DMS153 treated with DMSO at 0.1 percent for 48 hours (cell line): ENCODE results near the gene HMOX2.

Experiments
- DNase-seq: peaks from one replicate; lab custom pipeline; 2025; ENCODE audit not compliant: unreplicated experiment; lab: John Stamatoyannopoulos, UW

The HMOX2 gene

DNA sequence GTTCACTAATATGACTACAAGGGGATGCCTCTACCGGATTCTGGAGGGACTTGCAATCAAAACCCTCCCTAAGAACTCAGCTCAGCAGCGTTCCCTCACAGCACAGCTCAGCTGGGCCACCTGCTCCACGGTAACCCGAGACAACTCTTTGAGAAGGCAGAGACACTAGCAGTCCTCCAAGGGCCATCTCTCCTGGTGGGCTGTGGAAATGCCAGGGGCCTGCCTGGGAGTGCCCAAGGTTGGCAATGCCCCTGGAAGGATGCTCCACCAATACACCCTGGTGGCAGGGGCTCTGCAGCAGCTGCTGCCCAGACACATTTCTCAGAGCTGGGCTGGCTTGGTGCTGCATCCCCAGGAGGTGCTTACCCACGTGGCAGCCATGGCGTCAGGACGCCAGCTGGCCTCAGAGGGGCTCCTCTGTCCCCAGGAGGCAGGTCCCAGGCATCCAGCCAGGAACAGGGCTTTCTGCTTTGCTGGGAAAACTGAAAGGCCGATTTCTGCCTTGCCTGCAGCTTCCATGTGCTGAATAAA is 45.9 kb downstream of the HMOX2 start:
- no peak for DNase-seq

DNA sequence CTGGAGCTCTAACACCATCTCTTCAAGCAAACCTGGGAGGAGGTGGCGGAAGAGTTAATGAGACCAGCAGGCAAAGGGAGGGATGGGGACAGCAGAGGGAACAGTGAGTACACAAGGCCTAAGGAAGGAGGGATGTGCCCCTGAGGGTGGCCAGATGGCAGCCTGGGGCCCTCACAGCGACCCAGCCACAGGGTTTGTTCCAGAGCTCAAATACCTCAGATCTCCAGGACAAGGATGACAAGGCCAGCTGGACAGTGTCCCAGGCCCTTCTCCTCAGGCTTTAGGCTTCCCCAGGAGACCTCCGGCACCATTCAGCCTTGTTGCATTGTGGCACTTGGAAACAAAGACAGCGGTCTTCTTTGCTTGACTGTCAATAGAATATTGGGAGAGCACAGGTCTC is 47.5 kb downstream of the HMOX2 start:
- no peak for DNase-seq

DNA sequence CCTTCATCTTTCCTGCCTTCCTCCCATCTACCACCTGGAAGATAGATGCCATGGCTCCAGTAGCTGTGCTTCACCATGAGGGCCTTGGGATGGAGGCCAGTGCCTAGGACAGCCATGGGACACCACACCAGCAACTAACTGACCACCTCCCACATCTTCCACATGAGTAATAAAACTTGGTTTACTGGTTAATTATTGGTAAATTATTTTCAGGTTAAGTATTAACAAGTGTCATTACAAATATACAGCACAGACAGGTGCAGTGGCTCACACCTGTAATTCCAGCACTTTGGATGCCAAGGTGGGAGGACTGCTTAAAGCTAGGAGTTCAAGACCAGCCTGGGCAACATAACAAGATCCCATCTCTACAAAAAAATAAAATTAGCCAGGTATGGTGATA is 48.4 kb downstream of the HMOX2 start:
- no peak for DNase-seq

DNA sequence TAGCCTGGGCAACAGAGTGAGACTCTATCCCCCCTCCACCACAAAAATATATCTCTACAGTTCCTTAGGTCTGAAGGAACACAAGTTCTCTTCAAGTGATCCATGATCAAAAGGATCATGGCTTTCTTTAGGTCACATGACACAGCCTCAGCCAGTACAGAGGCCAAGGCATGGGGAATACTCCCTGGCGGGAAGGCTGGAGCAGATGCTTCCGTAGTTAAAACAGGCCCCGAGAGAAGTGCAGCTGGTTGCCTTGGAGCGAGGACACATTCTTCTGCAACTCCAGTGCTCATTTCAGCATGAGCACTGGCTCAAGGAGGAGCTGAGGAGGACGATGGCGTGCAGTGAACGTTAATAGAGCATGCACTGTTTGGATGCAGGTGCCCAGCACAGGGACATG is 48.9 kb downstream of the HMOX2 start:
- DNase-seq = no peak

DNA sequence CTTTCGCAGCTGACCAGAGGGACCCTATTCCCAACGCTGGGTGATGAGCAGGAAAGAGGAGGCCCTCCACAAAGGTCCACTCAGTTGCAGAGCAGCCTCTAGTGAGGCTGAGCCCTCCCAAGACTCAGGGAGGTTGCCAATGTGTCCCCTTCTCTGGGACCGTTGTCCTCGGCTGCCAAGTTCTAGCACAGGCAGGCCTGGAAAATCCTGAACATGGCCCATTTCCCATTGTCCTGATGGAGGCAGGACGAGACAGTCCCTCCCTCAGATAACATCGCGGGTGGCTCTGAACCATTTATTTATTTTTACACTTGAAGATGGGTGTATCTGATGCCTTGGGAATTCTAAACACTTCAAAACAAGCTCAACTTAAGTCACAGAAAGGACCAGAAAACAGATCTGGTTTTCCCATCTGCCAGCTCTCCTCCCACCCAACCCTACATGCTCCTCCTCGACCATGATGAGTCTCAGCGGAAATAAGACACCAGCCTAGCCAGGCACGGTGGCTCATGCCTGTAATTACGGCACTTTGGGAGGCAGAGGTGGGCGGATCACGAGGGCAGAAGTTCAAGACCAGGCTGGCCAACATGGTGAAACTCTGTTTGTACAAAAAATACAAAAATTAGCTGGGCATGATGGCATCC is 49.6 kb downstream of the HMOX2 start:
- no peak for DNase-seq

DNA sequence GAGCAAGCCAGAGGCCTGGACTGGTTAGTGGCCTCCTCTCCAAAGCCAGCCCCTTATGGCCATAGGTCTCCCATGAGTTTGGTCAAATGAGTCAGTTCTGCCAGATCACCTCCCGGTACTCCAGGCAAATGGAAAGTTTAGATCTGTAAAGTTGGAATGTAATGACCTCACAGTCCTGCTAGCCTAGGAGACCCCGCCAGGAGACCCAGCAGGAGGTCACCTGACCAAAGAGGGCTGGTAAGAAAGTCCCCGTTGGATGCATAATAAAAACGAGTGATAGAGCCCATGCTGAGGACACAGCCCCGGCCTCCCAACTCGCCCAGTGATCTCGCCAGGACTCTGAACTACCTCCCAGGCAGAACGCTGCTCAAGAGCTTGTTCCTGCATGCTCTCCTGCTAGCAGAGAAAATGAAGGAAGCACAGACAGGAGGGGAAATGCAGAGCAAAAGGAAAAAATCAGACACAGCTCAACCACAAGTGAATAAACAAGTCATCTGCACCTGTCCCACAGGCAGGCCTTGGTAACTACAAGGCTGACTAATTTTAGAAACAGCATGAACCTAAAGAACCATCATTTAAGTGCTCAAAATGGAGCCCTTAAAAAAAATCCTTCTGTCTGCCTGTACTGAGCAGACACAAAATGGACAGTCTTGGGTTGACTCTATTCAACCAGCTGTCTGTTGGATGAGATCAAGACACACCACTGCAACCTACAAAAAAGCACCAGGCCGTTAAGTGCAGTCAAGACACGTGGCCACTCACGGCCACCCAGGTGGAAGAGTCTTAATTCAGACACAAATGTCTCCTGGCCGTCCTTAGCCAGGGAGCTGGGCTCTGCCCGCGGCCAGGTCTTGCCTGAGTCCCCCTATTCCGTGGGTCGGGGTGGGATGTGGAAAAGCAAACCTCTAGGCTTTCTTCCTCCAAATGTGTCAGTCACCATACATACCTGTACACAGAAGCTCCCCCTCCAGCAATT is 53.2 kb downstream of the HMOX2 start:
- no peak for DNase-seq

DNA sequence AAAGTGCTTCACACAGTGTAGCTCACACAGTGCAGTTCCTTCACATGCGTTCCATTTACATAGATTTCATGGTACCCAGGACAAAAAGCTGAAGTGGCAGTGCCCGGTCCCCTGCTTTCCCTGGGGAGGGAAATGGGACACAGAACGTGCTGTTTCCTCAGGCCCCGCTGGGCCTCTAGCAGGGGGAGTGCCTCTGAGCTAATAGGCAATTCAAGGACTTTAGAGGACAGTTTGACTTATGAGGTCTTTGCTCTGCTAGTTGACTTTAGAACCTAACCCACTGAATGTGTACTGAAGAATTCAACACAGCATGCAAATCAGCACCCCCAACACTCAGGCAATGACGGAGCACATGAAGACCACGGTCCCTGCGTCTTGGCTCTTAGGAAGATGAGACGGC is 55.6 kb downstream of the HMOX2 start:
- no peak for DNase-seq

DNA sequence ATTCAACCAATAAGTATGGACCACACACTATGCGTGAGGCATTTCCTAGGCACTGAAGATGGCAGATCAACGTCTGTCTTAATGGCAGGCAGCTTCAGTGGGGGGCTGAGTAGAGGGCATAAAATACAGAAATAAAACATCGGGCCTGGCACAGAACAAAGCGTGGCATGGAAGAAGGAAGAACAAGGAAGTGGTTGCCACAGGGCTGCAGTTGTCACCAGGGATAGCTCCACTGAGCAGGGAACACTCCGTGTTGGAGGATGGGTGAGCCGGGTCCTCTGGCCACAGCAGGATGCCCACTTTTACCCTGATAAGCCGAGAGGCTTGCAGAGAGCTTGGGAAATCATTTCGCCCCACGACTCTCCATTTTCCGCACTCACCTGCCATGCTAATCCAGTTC is 56.0 kb downstream of the HMOX2 start:
- no peak for DNase-seq

DNA sequence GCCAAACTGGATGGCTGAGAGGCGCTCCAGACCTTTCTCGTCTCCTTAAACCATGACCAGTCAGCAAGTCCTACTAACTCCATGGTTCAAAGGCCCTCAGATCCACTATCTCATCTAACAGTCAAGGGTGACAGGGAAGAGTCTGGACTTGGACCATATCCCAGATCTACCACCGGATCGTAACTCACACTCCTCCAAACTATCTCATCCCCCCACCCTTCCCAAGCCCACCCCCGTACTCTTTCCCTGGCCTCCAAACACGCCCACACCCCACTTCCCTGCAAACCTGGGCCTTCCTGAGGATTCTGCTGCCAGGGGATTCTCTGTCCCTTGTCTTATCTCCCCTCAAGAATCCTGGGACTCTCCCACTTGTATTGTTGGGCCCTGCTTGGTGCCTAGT is 57.3 kb downstream of the HMOX2 start:
- DNase-seq = no peak

DNA sequence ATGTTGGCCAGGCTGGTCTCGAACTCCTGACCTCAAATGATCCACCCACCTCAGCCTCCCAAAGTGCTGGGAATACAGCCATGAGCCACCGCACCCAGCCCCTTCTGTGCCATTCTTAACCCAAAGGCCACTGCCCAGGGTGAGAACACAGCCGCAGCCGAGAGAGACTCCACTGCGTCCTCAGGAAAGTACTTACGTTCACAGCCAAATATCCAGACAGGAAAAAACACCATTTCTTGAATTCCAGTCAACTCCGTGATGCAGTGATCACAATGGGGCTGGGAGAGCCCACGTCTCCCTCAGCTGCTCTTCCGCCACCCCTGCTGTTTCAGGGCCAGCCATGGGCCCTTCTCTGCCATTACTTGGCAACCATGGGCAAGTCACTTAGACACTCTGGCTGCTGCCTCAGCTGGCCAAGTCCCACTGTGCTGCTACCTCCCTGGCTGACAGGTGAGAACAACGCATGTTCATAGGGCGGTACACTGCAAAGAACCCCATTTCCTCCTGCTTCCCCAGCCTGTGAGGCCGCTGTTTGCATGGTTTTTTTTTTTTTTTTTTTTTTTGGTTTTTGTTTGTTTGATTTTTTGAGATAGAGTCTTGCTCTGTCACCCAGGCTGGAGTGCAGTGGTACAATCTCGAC is 58.1 kb downstream of the HMOX2 start:
- DNase-seq = no peak

DNA sequence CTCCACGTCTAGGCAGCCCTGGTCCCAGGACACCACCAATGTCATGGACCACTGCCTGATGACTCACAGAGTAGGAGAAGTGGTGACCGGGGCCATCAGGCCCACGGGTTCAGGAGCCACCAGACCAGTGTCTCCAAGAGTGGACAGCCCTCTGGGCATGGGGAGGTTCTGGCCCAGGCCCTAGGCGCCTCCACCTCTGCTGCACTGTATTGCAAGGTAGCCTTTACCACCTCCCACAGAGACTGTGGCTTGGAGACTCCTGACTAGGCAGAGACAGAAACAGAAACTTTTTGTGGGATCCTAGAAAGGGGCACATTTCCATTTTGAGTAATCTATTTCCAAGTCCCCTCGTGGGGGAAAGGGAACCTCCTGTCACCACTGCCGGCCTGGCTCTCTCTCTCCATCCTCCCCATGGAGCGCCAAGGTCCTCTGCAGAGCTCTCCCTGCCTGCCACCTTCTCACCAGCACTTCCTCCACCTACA is 59.5 kb downstream of the HMOX2 start:
- no peak for DNase-seq

DNA sequence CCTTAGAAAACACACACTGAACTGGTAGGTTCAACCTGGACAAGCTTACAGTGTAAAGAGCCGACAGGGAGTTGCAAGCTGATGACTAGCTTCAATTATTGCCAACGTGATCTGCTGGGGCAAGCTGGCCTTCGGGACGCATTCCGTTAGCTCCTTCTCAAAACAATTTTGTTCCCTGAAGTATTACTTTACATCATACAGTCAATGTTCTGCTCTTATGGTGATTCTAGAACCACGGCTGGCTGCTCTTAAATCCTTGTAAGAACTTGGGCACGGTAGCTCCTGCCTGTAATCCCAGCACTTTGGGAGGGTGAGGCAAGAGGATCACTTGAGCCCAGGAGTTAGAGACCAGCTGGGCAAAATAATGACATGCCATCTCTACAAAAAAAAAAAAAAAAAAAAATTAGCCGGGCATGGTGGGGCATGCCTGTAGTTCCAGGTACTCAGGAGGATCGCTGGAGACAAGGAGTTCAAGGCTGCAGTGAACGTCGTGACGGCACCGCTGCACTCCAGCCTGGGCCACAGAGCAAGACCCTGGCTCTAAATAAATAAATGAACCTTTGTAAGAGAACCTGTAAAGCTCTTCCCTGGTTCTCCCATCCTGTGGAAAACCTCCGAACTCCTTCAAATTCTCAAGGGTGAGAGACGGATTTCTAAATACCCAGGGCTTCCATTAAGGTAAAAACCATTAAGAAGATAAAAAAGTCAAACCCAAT is 60.4 kb downstream of the HMOX2 start:
- no peak for DNase-seq

DNA sequence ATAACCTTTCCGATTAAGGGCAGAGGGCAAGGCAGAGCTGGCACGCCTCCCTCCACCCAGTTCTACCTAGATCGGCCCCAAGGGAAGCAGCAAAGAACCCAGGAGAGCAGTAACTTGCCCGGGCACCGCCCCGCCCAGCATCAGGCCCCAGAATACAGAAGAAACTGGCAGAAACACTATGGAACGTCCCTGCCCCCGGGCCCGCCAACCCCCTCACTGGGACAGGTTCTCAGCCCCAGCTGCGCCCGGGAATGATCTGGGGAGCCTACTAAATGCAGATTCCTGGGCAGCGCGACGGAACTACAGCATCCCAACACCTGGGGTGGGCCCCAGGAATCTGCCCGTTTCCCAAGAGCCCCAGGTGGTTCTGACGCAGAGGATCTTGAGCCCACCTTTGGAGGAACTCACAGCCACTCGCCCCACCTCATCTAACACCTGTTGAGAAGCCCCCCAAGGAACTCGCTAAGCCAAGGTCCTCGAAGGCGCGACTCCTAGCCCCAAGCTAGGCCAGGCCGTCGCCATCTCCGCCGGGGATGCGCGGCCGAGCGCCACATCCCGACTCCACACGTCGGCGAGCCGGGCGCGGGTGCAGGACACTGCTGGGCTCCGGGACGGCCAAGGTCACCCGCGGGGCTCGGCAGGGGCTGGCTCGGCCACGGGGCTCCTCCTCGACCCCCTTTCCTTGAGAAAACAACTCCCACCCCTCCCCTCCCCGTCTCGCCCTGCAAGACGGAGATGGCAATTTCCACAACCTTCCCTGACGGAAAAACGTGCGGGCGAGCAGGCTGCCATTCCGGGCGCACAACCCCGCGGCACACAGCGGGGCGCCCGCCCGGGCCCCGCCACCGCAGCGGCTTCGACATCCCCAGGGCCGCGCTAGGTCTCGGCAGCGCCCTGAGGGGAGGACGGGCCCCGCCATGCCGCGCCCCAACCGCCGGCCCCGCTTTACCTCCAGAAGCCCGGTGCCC is 61.5 kb downstream of the HMOX2 start:
- no peak for DNase-seq

DNA sequence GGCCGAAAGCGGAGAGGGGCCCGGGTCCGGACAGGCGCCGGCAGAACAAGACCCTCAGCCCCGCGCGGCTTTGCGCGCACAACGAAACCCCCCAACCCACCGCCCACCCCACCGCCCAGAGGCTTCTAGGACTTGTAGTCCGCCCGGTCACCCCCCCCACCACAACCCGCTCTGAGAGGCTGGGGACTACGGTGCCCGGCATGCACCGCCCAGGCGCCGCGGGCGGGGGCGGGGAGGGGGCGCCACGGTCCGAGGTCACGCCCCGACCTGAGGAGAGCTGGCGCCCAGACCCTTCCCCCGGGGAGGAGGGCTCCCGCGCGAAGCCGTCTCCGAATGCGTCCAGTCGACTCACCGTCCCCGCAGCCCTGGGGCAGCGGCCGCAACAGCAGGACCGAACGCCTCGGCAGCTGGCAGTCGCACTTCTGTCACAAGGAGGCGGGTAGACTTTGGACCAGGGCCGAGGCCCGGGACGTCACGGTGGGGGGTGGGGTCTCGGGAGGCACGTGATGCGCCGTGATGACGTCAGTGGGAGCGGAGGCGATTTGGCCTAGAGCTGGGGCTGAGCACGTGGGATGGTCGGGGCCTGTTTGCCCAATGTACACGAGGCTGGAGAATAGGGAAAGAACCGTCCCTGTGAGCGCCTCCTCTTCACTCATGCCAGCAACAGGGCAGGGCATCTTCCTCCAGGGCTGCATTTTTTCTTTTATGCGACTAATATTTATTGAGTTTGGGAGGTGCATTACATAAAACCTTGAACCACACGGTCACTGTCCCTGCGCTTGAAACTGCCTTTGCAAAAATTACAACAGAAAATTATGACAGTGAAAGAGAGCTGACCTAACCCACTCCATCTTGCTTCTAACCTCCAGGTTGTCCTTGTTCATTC is 62.4 kb downstream of the HMOX2 start, which contains the start of gene CDIP1:
Gene CDIP1, minus strand, starts transcription at position 424 of the 886 bp plus-strand sequence. CDS start 24,643 bp downstream, outside the sequence.
- peak; percentile 88 for DNase-seq

DNA sequence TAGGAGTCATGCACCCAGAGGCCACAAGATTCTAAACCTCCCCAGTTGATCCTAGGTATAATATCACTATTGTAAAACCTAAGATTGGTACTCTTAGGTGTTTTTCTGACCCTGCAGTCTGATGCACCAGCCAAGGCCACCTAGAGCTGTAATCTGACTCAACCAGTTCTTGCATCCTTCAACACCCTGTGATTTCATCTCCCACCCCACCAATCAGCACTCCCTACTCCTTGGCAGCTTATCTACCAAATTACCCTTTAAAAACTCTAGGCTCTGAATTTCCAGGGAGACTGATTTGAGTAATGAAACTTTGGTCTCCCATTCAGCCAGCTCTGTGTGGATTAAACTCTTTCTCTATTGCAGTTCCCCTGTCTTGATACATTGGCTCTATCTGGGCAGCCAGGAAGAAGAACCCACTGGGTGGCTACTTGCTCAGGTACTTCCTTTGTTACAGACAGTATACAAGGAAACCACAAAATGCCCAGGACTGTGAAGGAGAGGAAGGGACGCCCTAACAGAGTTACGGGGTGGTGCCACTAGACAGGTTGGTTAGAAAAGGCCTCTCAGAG is 63.6 kb downstream of the HMOX2 start:
- no peak for DNase-seq

DNA sequence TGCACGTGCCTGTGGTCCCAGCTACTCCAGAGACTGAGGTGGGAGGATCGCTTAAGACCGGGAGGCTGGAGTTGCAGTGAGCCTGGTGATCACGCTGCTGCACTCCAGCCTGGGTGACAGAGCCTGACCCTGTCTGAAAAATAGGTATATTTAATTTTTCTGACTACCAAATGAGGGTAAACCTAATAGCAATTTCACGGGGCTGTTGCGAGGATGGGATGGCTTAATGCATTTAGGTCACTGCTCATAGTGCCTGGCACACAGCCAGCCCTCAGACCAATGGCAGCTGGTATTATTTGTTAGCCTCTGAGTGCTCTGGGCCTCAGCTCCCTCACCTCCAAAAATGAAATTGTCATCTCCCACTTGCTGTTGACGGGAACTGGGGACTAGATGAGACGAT is 68.3 kb downstream of the HMOX2 start:
- DNase-seq = no peak

DNA sequence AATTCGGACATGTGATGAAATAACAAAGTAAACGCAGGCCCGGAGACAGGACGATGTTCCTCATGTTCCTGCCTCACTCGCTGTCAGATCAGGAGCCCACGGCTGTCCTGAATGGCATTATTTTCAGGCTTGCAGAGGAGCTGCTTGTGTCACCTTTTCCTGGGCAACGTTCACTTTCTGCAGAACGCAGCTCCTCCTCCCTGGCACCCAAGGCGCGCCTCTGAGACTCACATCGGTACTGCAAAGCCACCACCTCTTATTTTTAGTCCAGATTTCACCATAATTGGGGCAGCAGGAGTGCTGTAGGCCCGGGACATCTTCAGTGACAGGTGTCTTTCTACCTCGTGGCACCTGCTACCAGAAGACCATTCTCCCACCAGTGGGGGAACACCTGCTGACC is 71.9 kb downstream of the HMOX2 start:
- DNase-seq = no peak

DNA sequence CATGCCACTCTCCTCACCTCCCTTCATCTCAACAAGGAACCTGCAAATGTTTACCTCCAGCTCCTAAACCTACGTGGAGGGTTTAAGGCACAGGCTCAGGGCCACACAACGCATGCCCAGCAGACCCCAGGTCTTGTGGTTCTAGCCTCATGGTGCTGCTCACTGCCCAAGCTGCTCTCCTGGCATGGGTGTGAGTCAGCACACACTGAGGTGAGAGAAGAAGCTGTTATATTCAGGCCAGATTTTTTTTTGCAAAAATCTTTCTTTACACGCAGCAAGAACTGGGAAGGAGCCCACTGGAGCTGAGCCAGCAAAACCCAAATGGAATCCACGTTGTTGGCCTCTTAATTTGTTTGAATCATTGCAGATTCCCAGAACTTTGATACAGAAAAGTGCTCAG is 74.4 kb downstream of the HMOX2 start:
- DNase-seq = no peak
